CD1c-positive myeloid dendritic cell (primary cell): Measurements from ENCODE around the gene HRAS.

Source experiments
- DNase-seq: peaks from one replicate; pipeline ENCODE4 v3.0.0-alpha.2; 2016; ENCODE audit errors: extremely low spot score

Gene HRAS

GRCh38 chr11:512761-513595, 22.4 kb downstream of the HRAS start:
- peak; percentile 78 for DNase-seq

- DNase-seq: no peak
Measured at GRCh38 chr11:508956-509355, 26.4 kb downstream of the HRAS start.

GRCh38 chr11:507727-508515, 27.5 kb downstream of the HRAS start:
- no peak for DNase-seq

- DNase-seq: peak; percentile 99
Measured at GRCh38 chr11:506995-507726, 28.2 kb downstream of the HRAS start, which contains the start of gene RNH1. RNH1 (minus strand) TSS chr11:507242; CDS start chr11:502162, 5,080 bp downstream.

GRCh38 chr11:506238-506994, 29.0 kb downstream of the HRAS start:
- DNase-seq: peak; percentile 99

GRCh38 chr11:504994-505344, 30.4 kb downstream of the HRAS start:
- no peak for DNase-seq

GRCh38 chr11:504053-504993, 31.1 kb downstream of the HRAS start:
- DNase-seq: peak; percentile 54

- DNase-seq: peak; percentile 95
Measured at GRCh38 chr11:503179-503981, 32.0 kb downstream of the HRAS start.

- peak; percentile 10 for DNase-seq
Measured at GRCh38 chr11:502288-503178, 32.8 kb downstream of the HRAS start.

GRCh38 chr11:501683-502287, 33.6 kb downstream of the HRAS start:
- no peak for DNase-seq

- DNase-seq: no peak
Measured at GRCh38 chr11:501001-501682, 34.2 kb downstream of the HRAS start.

- DNase-seq: no peak
Measured at GRCh38 chr11:499201-500076, 35.9 kb downstream of the HRAS start.

- no peak for DNase-seq
Measured at GRCh38 chr11:498297-499181, 36.8 kb downstream of the HRAS start.

GRCh38 chr11:497565-498296, 37.6 kb downstream of the HRAS start:
- no peak for DNase-seq
